A549 (cell line): ENCODE measurements around the gene HDDC3. TPM values are rescaled to one million over a fixed set of nuclear protein-coding genes. Genes with fewer than 3 reads are reported as not detected.

Experiments
- ATAC-seq, 2 experiments: fragments of 200-7000 bp in 1 of 2; fragments of >200 bp in 1 of 2; cut with Nextera tagmentation in 1 of 2; cut with Tn5 transposase in 1 of 2; 3 replicates each; pipeline versions ENCODE4 v1.8.0 to v1.9.1; 2018 to 2020; ENCODE audit warnings: mild to moderate bottlenecking in 1 of 2, moderate library complexity in 1 of 2
- CTCF ChIA-PET: fragments of 300-600 bp; sonication (Branson Sonifier 250); formaldehyde crosslinking; extraction: SDS; loops from one replicate; lab custom pipeline; 2021; ENCODE audit warnings: antibody characterized with exemption, inconsistent platforms; lab: Yijun Ruan, JAX
- POLR2A ChIA-PET: fragments of 350-600 bp; formaldehyde crosslinking; extraction: SDS; loops from one replicate; lab custom pipeline; 2021; ENCODE audit warnings: antibody characterized with exemption, inconsistent platforms; lab: Yijun Ruan, JAX
- DNase-seq, 2 experiments: peaks; one replicate each; pipeline versions ENCODE4 v3.0.0 to v3.0.0-alpha.2; 2011 to 2016; ENCODE audit warnings: low read depth in 1 of 2, low spot score in 1 of 2
- FAIRE-seq: peaks from 2 replicates; lab custom pipeline; 2011; peaks lifted over from hg19 to GRCh38; lab: Jason Lieb, UNC
- H3K27ac ChIP-seq, 2 experiments: fragments of >200 bp; sonication (Bioruptor Twin); formaldehyde crosslinking; 3 replicates each; pipeline ENCODE4 v1.5.1; 2016 to 2017
- H3K4me1 ChIP-seq: fragments of >200 bp; sonication (Bioruptor Twin); formaldehyde crosslinking; 3 replicates; pipeline ENCODE4 v1.6.1; 2016
- H3K4me2 ChIP-seq: fragments of >200 bp; sonication (Bioruptor Twin); formaldehyde crosslinking; 3 replicates; pipeline ENCODE4 v1.6.1; 2016
- H3K4me3 ChIP-seq: fragments of >200 bp; sonication (Bioruptor Twin); formaldehyde crosslinking; 3 replicates; pipeline ENCODE4 v1.5.1; 2016
- H3K9me3 ChIP-seq: fragments of >200 bp; sonication (Bioruptor Twin); formaldehyde crosslinking; 3 replicates; pipeline ENCODE4 v1.6.1; 2016
- CBX2 ChIP-seq: fragments of 200-600 bp; sonication (generic); IDR thresholded peaks from 2 replicates; pipeline ENCODE4 v1.6.1; 2016; ENCODE audit warnings: low read depth, mild to moderate bottlenecking, borderline replicate concordance
- CBX8 ChIP-seq: fragments of 200-600 bp; sonication (generic); IDR thresholded peaks from 2 replicates; pipeline ENCODE4 v1.6.1; 2016
- CEBPB ChIP-seq, 2 experiments: fragments of >200 bp in 1 of 2; sonication (Bioruptor Twin) in 1 of 2; formaldehyde crosslinking in 1 of 2; IDR thresholded peaks; 2 replicates each; pipeline ENCODE4 v1.6.1; 2012 to 2016
- E2F6 ChIP-seq: IDR thresholded peaks from 2 replicates; pipeline ENCODE4 v1.6.1; 2012; ENCODE audit warnings: low read depth, borderline replicate concordance
- EHMT2 ChIP-seq: fragments of 200-600 bp; sonication (generic); IDR thresholded peaks from 2 replicates; pipeline ENCODE4 v1.6.1; 2016; ENCODE audit warnings: antibody characterized with exemption, low read depth, mild to moderate bottlenecking, moderate library complexity
- EP300 ChIP-seq, 2 experiments: fragments of >200 bp; sonication (Bioruptor Twin); formaldehyde crosslinking; IDR thresholded peaks; 2 replicates in 1 of 2; 3 replicates in 1 of 2; pipeline ENCODE4 v1.6.1; 2016 to 2017
- FOSB ChIP-seq: fragments of 250-450 bp; sonication (Bioruptor Pico); IDR thresholded peaks from 2 replicates; pipeline ENCODE4 v1.5.0; 2020; ENCODE audit warnings: mild to moderate bottlenecking, moderate library complexity
- FOSL2 ChIP-seq, 2 experiments: fragments of 450-650 bp in 1 of 2; fragments of >200 bp in 1 of 2; sonication (Bioruptor Twin) in 1 of 2; formaldehyde crosslinking; IDR thresholded peaks; 2 replicates each; pipeline versions ENCODE4 v1.5.0 to v1.6.1; 2016 to 2020; ENCODE audit warnings: mild to moderate bottlenecking in 1 of 2, moderate library complexity in 1 of 2
- HMGXB4 ChIP-seq: fragments of 250-450 bp; sonication (Bioruptor Pico); IDR thresholded peaks from 2 replicates; pipeline ENCODE4 v1.5.0; 2021; ENCODE audit warnings: mild to moderate bottlenecking, moderate library complexity, borderline replicate concordance
- HOXB13 ChIP-seq: fragments of 250-450 bp; sonication (Bioruptor Pico); IDR thresholded peaks from 2 replicates; pipeline ENCODE4 v1.5.0; 2020; ENCODE audit warnings: low read depth, mild to moderate bottlenecking, moderate library complexity
- JUN ChIP-seq, 2 experiments: fragments of >200 bp; sonication (Bioruptor Twin); formaldehyde crosslinking; IDR thresholded peaks; 2 replicates in 1 of 2; 3 replicates in 1 of 2; pipeline ENCODE4 v1.6.1; 2016 to 2017
- JUNB ChIP-seq: fragments of >200 bp; sonication (Bioruptor Twin); formaldehyde crosslinking; IDR thresholded peaks from 2 replicates; pipeline ENCODE4 v1.6.1; 2016
- KDM1A ChIP-seq: fragments of 200-600 bp; sonication (generic); IDR thresholded peaks from 2 replicates; pipeline ENCODE4 v1.6.1; 2016; ENCODE audit warnings: low read depth, mild to moderate bottlenecking
- KDM5A ChIP-seq: fragments of 200-600 bp; sonication (generic); IDR thresholded peaks from 2 replicates; pipeline ENCODE4 v1.6.1; 2016; ENCODE audit warnings: antibody characterized with exemption, mild to moderate bottlenecking
- NFE2L2 ChIP-seq: fragments of 150-350 bp; conservative IDR thresholded peaks from 2 replicates; pipeline ENCODE4 v1.6.1; 2014; ENCODE audit warnings: low read length
- NR3C1 ChIP-seq: fragments of >200 bp; sonication (Bioruptor Twin); formaldehyde crosslinking; IDR thresholded peaks from 3 replicates; pipeline ENCODE4 v1.6.1; 2017
- PBX3 ChIP-seq: IDR thresholded peaks from 2 replicates; pipeline ENCODE4 v1.6.1; 2012
- POLR2A ChIP-seq: IDR thresholded peaks from 2 replicates; pipeline ENCODE4 v1.6.1; 2012; ENCODE audit warnings: mild to moderate bottlenecking, low read length
- POLR2AphosphoS2 ChIP-seq: conservative IDR thresholded peaks from 2 replicates; pipeline ENCODE4 v1.6.1; 2012; ENCODE audit warnings: low read length, improper control_type of control experiment, inconsistent platforms
- RAD21 ChIP-seq, 2 experiments: fragments of >200 bp in 1 of 2; sonication (Bioruptor Twin) in 1 of 2; formaldehyde crosslinking in 1 of 2; IDR thresholded peaks in 1 of 2; conservative IDR thresholded peaks in 1 of 2; 2 replicates in 1 of 2; 3 replicates in 1 of 2; pipeline ENCODE4 v1.6.1; 2012 to 2018; ENCODE audit warnings: inconsistent platforms in 1 of 2
- RCOR1 ChIP-seq: fragments of 150-350 bp; IDR thresholded peaks from 2 replicates; pipeline ENCODE4 v1.6.1; 2014; ENCODE audit warnings: antibody characterized with exemption, low read length, low read depth
- RNF2 ChIP-seq: fragments of 200-600 bp; sonication (generic); IDR thresholded peaks from 2 replicates; pipeline ENCODE4 v1.6.1; 2016; ENCODE audit warnings: low read depth, mild to moderate bottlenecking, antibody characterized with exemption, moderate library complexity, borderline replicate concordance
- SMC3 ChIP-seq: fragments of >200 bp; sonication (Bioruptor Twin); formaldehyde crosslinking; IDR thresholded peaks from 3 replicates; pipeline ENCODE4 v1.6.1; 2018; ENCODE audit warnings: inconsistent platforms
- ZC3H11A ChIP-seq: fragments of 450-650 bp; IDR thresholded peaks from 2 replicates; pipeline ENCODE4 v1.6.1; 2014; ENCODE audit warnings: antibody characterized with exemption, mild to moderate bottlenecking
- ZFP36 ChIP-seq: fragments of 450-650 bp; IDR thresholded peaks from 2 replicates; pipeline ENCODE4 v1.6.1; 2014; ENCODE audit warnings: borderline replicate concordance; ENCODE audit not compliant: partially characterized antibody
- ZNF302 ChIP-seq: fragments of 250-450 bp; sonication (Bioruptor Pico); IDR thresholded peaks from 2 replicates; pipeline ENCODE4 v1.9.0; 2021; ENCODE audit warnings: inconsistent platforms, mild to moderate bottlenecking, moderate library complexity
- WGBS: methylation state at CpG from one replicate; pipeline ENCODE4 v1.1.6; 2017; ENCODE audit errors: missing lambda C conversion rate; 5-methylcytosine and 5-hydroxymethylcytosine counted together
- polyA plus RNA-seq, 4 experiments: library from polyadenylated mRNA; depleted of rRNA in 3 of 4; stranded (reverse); fragments of >200 nt; fragmentation: RNase III in 1 of 4; extraction: RNeasy Plus Mini Kit Qiagen cat#74134 plus additional on column Dnase treatment in 1 of 4; gene quantifications; 2 replicates in 3 of 4; 3 replicates in 1 of 4; pipeline ENCODE4 v1.2.3, GENCODE V29; 2011 to 2017
- TF ChIP-seq, protein P1 (sequence below): fragments of 450-650 bp; IDR thresholded peaks from 2 replicates; pipeline ENCODE4 v1.6.1; 2014; ENCODE audit warnings: antibody characterized with exemption
- TF ChIP-seq, protein P2 (sequence below): fragments of 200-600 bp; sonication (generic); IDR thresholded peaks from 2 replicates; pipeline ENCODE4 v1.6.1; 2016; ENCODE audit warnings: antibody characterized with exemption, mild to moderate bottlenecking, moderate library complexity

HDDC3 gene
- polyA plus RNA-seq, 2 of the 4 experiments (the other 2 are of a cell fraction), result 26.1 to 31.9 TPM

- DNase-seq, result no peak
- ChIA-PET CTCF (interaction anchor here (1.0 to 7.6 kb wide), 8 partner anchors 8 to 85 kb away, joined by 3 to 127 read pairs (median 4); partner anchors contain the start of gene UNC45A), POLR2A (no interaction called here)
- FAIRE-seq, result no peak
- Histone ChIP-seq H3K4me3 (no peak overlapping the region), H3K4me2 (no peak overlapping the region), H3K27ac (no peak overlapping the region), H3K9me3 (no peaks in the 10 kb centered on the region), H3K4me1 (no peaks in the 10 kb centered on the region)
- 92% methylated on average over 5 of the region's 5 CpGs for WGBS
- TF ChIP-seq JUNB, result no peak
- no peak for TF ChIP-seq SMC3
- TF ChIP-seq NR3C1, result no peak
- no peak for TF ChIP-seq ZC3H11A
- no peak for TF ChIP-seq EHMT2
- TF ChIP-seq HMGXB4, result no peak
- TF ChIP-seq, protein P1, sequence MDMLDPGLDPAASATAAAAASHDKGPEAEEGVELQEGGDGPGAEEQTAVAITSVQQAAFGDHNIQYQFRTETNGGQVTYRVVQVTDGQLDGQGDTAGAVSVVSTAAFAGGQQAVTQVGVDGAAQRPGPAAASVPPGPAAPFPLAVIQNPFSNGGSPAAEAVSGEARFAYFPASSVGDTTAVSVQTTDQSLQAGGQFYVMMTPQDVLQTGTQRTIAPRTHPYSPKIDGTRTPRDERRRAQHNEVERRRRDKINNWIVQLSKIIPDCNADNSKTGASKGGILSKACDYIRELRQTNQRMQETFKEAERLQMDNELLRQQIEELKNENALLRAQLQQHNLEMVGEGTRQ, result no peak
- no peak for TF ChIP-seq RNF2
- TF ChIP-seq EP300 (IDR thresholded peaks at IDR 0.05), result no peak
- no peak for TF ChIP-seq ZNF302 (CRISPR knock-in tag)
- TF ChIP-seq, protein P2, sequence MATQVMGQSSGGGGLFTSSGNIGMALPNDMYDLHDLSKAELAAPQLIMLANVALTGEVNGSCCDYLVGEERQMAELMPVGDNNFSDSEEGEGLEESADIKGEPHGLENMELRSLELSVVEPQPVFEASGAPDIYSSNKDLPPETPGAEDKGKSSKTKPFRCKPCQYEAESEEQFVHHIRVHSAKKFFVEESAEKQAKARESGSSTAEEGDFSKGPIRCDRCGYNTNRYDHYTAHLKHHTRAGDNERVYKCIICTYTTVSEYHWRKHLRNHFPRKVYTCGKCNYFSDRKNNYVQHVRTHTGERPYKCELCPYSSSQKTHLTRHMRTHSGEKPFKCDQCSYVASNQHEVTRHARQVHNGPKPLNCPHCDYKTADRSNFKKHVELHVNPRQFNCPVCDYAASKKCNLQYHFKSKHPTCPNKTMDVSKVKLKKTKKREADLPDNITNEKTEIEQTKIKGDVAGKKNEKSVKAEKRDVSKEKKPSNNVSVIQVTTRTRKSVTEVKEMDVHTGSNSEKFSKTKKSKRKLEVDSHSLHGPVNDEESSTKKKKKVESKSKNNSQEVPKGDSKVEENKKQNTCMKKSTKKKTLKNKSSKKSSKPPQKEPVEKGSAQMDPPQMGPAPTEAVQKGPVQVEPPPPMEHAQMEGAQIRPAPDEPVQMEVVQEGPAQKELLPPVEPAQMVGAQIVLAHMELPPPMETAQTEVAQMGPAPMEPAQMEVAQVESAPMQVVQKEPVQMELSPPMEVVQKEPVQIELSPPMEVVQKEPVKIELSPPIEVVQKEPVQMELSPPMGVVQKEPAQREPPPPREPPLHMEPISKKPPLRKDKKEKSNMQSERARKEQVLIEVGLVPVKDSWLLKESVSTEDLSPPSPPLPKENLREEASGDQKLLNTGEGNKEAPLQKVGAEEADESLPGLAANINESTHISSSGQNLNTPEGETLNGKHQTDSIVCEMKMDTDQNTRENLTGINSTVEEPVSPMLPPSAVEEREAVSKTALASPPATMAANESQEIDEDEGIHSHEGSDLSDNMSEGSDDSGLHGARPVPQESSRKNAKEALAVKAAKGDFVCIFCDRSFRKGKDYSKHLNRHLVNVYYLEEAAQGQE, result no peak
- TF ChIP-seq CBX8, result no peak
- TF ChIP-seq RAD21 (conservative IDR thresholded peaks at IDR 0.05 in 1 of 2, IDR thresholded peaks at IDR 0.05 in 1 of 2), result no peak
- TF ChIP-seq JUN (IDR thresholded peaks at IDR 0.05), result no peak
- ATAC-seq, result no peak
Observed at GRCh38 chr15:90967206-90967605, 34.9 kb upstream of the HDDC3 start.

DNA sequence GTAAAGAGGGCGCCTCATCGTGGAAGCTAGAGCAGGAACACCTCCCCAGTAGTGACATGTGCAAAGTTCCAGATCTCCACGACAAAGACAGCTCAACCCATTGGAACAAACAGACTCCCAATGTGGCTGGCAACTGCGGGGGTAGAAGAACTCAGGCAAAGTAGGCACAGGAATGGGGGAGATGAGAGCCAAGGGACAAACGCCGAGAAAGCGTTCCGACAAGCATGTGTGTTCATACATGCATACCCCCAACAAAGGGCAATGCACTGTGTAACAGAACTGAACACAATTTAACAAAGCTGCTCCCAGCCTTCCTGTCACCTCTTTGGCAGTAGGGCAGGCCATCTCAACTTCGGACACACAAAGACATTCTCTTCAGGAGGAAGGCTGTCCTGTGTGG, 33.9 kb upstream of the HDDC3 start:
- Histone ChIP-seq H3K9me3 (no peaks in the 10 kb centered on the region), H3K4me3 (no peak overlapping the region), H3K4me2 (no peak overlapping the region), H3K27ac (no peak overlapping the region), H3K4me1 (no peaks in the 10 kb centered on the region)
- ChIA-PET CTCF (interaction anchor here (1.0 to 7.6 kb wide), 7 partner anchors 7 to 86 kb away, joined by 3 to 127 read pairs (median 4); partner anchors contain the start of gene UNC45A), POLR2A (no interaction called here)
- no peak for FAIRE-seq
- WGBS, result 89% methylated on average over 9 of the region's 9 CpGs
- ATAC-seq, result no peak
- no peak for DNase-seq
- TF ChIP-seq FOSB (CRISPR knock-in tag) (no peak), SMC3 (no peak), ZNF302 (CRISPR knock-in tag) (no peak), KDM1A (no peak), JUNB (no peak)

GRCh38 chr15:90962021-90962420, 29.7 kb upstream of the HDDC3 start:
- POLR2A ChIA-PET, result no interaction called here
- DNase-seq (no peak), ATAC-seq (no peak), FAIRE-seq (no peak)
- H3K4me3 ChIP-seq, result no peak overlapping the region
- H3K4me1 ChIP-seq, result peaks cover 1% of the 10 kb centered on the region; the same call in 1 of the 3 replicates
- WGBS, result 67% methylated on average over 4 of the region's 4 CpGs
- CTCF ChIA-PET, result interaction anchor here (1.1 to 25.4 kb wide), 6 partner anchors 7 to 262 kb away, joined by 3 to 536 read pairs (median 165); partner anchors contain the start of genes HDDC3 and UNC45A
- no peaks in the 10 kb centered on the region for H3K9me3 ChIP-seq
- H3K27ac ChIP-seq, result no peak overlapping the region
- H3K4me2 ChIP-seq, result no peak overlapping the region
- TF ChIP-seq ZNF302 (CRISPR knock-in tag) (no peak), HOXB13 (no peak), KDM5A (no peak), PBX3 (no peak), FOSL2 (IDR thresholded peaks at IDR 0.05) (no peak), FOSL2 (CRISPR knock-in tag; IDR thresholded peaks at IDR 0.05) (no peak), POLR2AphosphoS2 (no peak), RCOR1 (no peak), NR3C1 (no peak), CBX2 (no peak), EP300 (IDR thresholded peaks at IDR 0.05) (no peak), ZFP36 (no peak), E2F6 (no peak), CEBPB (IDR thresholded peaks at IDR 0.05) (no peak), JUNB (no peak), POLR2A (no peak), NFE2L2 (no peak)
